WTC11 (cell line): ENCODE results near the gene DDIAS. TPM values are rescaled to one million over a fixed set of nuclear protein-coding genes. Genes with fewer than 3 reads are reported as not detected.
"Not testable (repeated sequence)": the region's sequence is repeated elsewhere in the genome, so short reads cannot be mapped to it uniquely, and the experiment has no call there.

ENCODE experiments used
- ATAC-seq: fragments of 200-7000 bp; cut with Tn5 transposase; 2 replicates; pipeline ENCODE4 v1.10.0; 2021; ENCODE audit warnings: mild to moderate bottlenecking, moderate library complexity
- CTCF ChIA-PET: fragments of 300-600 bp; sonication (Branson Sonifier 250); formaldehyde crosslinking; loops from one replicate; lab custom pipeline; 2021; ENCODE audit warnings: antibody characterized with exemption; lab: Charles Lee
- POLR2A ChIA-PET: fragments of 350-600 bp; sonication (Branson Sonifier 250); formaldehyde crosslinking; loops from one replicate; lab custom pipeline; 2021; ENCODE audit warnings: antibody characterized with exemption; lab: Charles Lee
- DNase-seq: peaks from one replicate; pipeline ENCODE4 v3.0.0; 2021; ENCODE audit warnings: low spot score
- H3K27ac Mint-ChIP-seq: 2 replicates; pipeline ENCODE4 v1.8.0; 2021; ENCODE audit warnings: mixed read lengths
- H3K27me3 Mint-ChIP-seq: 2 replicates; pipeline ENCODE4 v1.8.0; 2021; ENCODE audit warnings: low read depth, mild to moderate bottlenecking, moderate library complexity, mixed read lengths
- H3K36me3 Mint-ChIP-seq: 2 replicates; pipeline ENCODE4 v1.8.0; 2021; ENCODE audit warnings: mixed read lengths
- H3K4me1 Mint-ChIP-seq: 2 replicates; pipeline ENCODE4 v1.8.0; 2022; ENCODE audit warnings: mixed read lengths
- H3K4me3 Mint-ChIP-seq: 2 replicates; pipeline ENCODE4 v1.8.0; 2021; ENCODE audit warnings: mild to moderate bottlenecking, moderate library complexity, mixed read lengths
- H3K9me3 Mint-ChIP-seq: 2 replicates; pipeline ENCODE4 v1.8.0; 2021; ENCODE audit warnings: mixed read lengths
- AFF4 ChIP-seq: sonication (generic); formaldehyde crosslinking; IDR thresholded peaks from 2 replicates; pipeline ENCODE4 v1.8.1; 2023; ENCODE audit warnings: mild to moderate bottlenecking, missing genetic modification reagents, borderline replicate concordance
- CREB1 ChIP-seq: sonication (generic); formaldehyde crosslinking; IDR thresholded peaks from 2 replicates; pipeline ENCODE4 v1.8.0; 2023; ENCODE audit warnings: mild to moderate bottlenecking, missing genetic modification reagents
- ELF4 ChIP-seq: sonication (generic); formaldehyde crosslinking; IDR thresholded peaks from 2 replicates; pipeline ENCODE4 v1.8.1; 2022; ENCODE audit warnings: low read depth, mild to moderate bottlenecking, moderate library complexity, missing genetic modification reagents
- MLX ChIP-seq: sonication (generic); formaldehyde crosslinking; IDR thresholded peaks from 2 replicates; pipeline ENCODE4 v1.8.1; 2023; ENCODE audit warnings: mild to moderate bottlenecking, missing genetic modification reagents, moderate library complexity
- MXD4 ChIP-seq: fragments of 250-450 bp; sonication (Bioruptor Pico); IDR thresholded peaks from 2 replicates; pipeline ENCODE4 v1.8.0; 2021; ENCODE audit warnings: mild to moderate bottlenecking, moderate library complexity, borderline replicate concordance
- MYBL2 ChIP-seq: sonication (generic); formaldehyde crosslinking; IDR thresholded peaks from 2 replicates; pipeline ENCODE4 v1.8.1; 2023; ENCODE audit warnings: mild to moderate bottlenecking, moderate library complexity, missing genetic modification reagents
- NFYB ChIP-seq: sonication (generic); formaldehyde crosslinking; conservative IDR thresholded peaks from 2 replicates; pipeline ENCODE4 v1.8.0; 2022; ENCODE audit warnings: low read depth, missing genetic modification reagents
- PRDM15 ChIP-seq: sonication (generic); formaldehyde crosslinking; IDR thresholded peaks from 2 replicates; pipeline ENCODE4 v1.8.0; 2022; ENCODE audit warnings: missing genetic modification reagents
- PRRX2 ChIP-seq: fragments of 250-450 bp; sonication (Bioruptor Pico); IDR thresholded peaks from 2 replicates; pipeline ENCODE4 v1.8.0; 2021; ENCODE audit warnings: mild to moderate bottlenecking
- SMAD4 ChIP-seq: sonication (generic); formaldehyde crosslinking; IDR thresholded peaks from 2 replicates; pipeline ENCODE4 v1.8.0; 2022; ENCODE audit warnings: mild to moderate bottlenecking, missing genetic modification reagents
- TCF7 ChIP-seq: sonication (generic); formaldehyde crosslinking; IDR thresholded peaks from 2 replicates; pipeline ENCODE4 v1.8.0; 2022; ENCODE audit warnings: mild to moderate bottlenecking, low read depth, missing genetic modification reagents, moderate library complexity
- TP53 ChIP-seq: sonication (generic); formaldehyde crosslinking; IDR thresholded peaks from 2 replicates; pipeline ENCODE4 v1.8.1; 2023; ENCODE audit warnings: mild to moderate bottlenecking, missing genetic modification reagents
- ZNF121 ChIP-seq: sonication (generic); formaldehyde crosslinking; IDR thresholded peaks from 2 replicates; pipeline ENCODE4 v1.8.0; 2023; ENCODE audit warnings: missing genetic modification reagents
- ZNF263 ChIP-seq: sonication (generic); formaldehyde crosslinking; IDR thresholded peaks from 2 replicates; pipeline ENCODE4 v1.8.1; 2022; ENCODE audit warnings: low read depth, mild to moderate bottlenecking, moderate library complexity, missing genetic modification reagents
- total RNA-seq: library from RNA; stranded (reverse); gene quantifications from 3 replicates; pipeline ENCODE4 v1.2.3, GENCODE V29; 2021
- TF ChIP-seq, protein P1 (sequence below): fragments of 200-600 bp; IDR thresholded peaks from 2 replicates; pipeline ENCODE4 v1.8.0; 2022; ENCODE audit warnings: antibody characterized with exemption
- TF ChIP-seq, protein P2 (sequence below): fragments of 250-450 bp; sonication (Bioruptor Pico); IDR thresholded peaks from 2 replicates; pipeline ENCODE4 v1.8.0; 2021; ENCODE audit warnings: mild to moderate bottlenecking
- TF ChIP-seq, protein P3 (sequence below): sonication (generic); formaldehyde crosslinking; IDR thresholded peaks from 2 replicates; pipeline ENCODE4 v1.8.1; 2022; ENCODE audit warnings: low read depth, missing genetic modification reagents, borderline replicate concordance

The DDIAS gene
- total RNA-seq, 1 experiment from 2014 or later = 28.7 TPM

DNA sequence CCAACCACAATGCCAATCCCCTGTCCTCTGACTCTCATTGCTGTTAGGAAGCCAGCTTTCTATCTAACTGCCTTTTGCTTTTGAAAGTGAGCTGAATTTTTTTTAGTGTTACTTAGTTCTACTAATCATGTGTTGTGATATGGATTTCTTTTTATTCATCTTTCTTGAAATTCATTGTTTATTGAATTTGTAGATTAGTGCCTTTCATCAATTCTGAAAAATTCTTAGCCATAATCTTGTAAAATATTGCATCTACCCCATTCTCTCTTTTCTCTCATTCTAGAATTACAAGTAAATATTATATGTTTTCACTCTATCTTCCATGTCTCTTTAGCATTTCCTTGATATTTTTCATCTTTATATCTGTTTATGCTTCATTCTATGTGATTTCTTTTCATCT is 47.8 kb downstream of the DDIAS start:
- TF ChIP-seq CREB1 (CRISPR knock-in tag) (no peak), TP53 (CRISPR knock-in tag) (no peak), MXD4 (CRISPR knock-in tag) (no peak), MLX (CRISPR knock-in tag) (no peak), MYBL2 (CRISPR knock-in tag) (no peak), PRRX2 (CRISPR knock-in tag) (no peak), PRDM15 (CRISPR knock-in tag) (no peak), ZNF263 (CRISPR knock-in tag) (no peak), SMAD4 (CRISPR knock-in tag) (no peak), ELF4 (no peak), AFF4 (CRISPR knock-in tag) (no peak), NFYB (no peak), TCF7 (no peak), ZNF121 (CRISPR knock-in tag) (no peak)
- TF ChIP-seq, protein P1, sequence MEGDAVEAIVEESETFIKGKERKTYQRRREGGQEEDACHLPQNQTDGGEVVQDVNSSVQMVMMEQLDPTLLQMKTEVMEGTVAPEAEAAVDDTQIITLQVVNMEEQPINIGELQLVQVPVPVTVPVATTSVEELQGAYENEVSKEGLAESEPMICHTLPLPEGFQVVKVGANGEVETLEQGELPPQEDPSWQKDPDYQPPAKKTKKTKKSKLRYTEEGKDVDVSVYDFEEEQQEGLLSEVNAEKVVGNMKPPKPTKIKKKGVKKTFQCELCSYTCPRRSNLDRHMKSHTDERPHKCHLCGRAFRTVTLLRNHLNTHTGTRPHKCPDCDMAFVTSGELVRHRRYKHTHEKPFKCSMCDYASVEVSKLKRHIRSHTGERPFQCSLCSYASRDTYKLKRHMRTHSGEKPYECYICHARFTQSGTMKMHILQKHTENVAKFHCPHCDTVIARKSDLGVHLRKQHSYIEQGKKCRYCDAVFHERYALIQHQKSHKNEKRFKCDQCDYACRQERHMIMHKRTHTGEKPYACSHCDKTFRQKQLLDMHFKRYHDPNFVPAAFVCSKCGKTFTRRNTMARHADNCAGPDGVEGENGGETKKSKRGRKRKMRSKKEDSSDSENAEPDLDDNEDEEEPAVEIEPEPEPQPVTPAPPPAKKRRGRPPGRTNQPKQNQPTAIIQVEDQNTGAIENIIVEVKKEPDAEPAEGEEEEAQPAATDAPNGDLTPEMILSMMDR = no peak
- TF ChIP-seq, protein P2, sequence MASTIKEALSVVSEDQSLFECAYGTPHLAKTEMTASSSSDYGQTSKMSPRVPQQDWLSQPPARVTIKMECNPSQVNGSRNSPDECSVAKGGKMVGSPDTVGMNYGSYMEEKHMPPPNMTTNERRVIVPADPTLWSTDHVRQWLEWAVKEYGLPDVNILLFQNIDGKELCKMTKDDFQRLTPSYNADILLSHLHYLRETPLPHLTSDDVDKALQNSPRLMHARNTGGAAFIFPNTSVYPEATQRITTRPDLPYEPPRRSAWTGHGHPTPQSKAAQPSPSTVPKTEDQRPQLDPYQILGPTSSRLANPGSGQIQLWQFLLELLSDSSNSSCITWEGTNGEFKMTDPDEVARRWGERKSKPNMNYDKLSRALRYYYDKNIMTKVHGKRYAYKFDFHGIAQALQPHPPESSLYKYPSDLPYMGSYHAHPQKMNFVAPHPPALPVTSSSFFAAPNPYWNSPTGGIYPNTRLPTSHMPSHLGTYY (CRISPR knock-in tag) = no peak
- TF ChIP-seq, protein P3, sequence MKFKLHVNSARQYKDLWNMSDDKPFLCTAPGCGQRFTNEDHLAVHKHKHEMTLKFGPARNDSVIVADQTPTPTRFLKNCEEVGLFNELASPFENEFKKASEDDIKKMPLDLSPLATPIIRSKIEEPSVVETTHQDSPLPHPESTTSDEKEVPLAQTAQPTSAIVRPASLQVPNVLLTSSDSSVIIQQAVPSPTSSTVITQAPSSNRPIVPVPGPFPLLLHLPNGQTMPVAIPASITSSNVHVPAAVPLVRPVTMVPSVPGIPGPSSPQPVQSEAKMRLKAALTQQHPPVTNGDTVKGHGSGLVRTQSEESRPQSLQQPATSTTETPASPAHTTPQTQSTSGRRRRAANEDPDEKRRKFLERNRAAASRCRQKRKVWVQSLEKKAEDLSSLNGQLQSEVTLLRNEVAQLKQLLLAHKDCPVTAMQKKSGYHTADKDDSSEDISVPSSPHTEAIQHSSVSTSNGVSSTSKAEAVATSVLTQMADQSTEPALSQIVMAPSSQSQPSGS (CRISPR knock-in tag) = no peak
- TF ChIP-seq, all 79 proteins: peak for 0
- no peak overlapping the region for H3K4me3 Mint-ChIP-seq
- POLR2A ChIA-PET = no interaction called here
- H3K27me3 Mint-ChIP-seq = peaks cover 10% of the 10 kb centered on the region
- H3K4me1 Mint-ChIP-seq = peaks cover 3% of the 10 kb centered on the region; the same call in 1 of the 2 replicates
- DNase-seq (no peak), ATAC-seq (no peak)
- H3K36me3 Mint-ChIP-seq = peaks cover 13% of the 10 kb centered on the region
- peaks cover 33% of the 10 kb centered on the region for H3K9me3 Mint-ChIP-seq
- no peak overlapping the region for H3K27ac Mint-ChIP-seq
- CTCF ChIA-PET = no interaction called here

- not testable (repeated sequence) for H3K27ac Mint-ChIP-seq, DNase-seq
Observed at GRCh38 chr11:82950502-82950901, 49.0 kb downstream of the DDIAS start.

More at GRCh38 chr11:82950502-82950901, 49.0 kb downstream of the DDIAS start:
- CTCF ChIA-PET, POLR2A ChIA-PET, H3K4me1 Mint-ChIP-seq, ATAC-seq, H3K4me3 Mint-ChIP-seq: not testable (repeated sequence)
- Mint-ChIP-seq H3K36me3 (peaks cover 23% of the 10 kb centered on the region), H3K9me3 (peaks cover 36% of the 10 kb centered on the region), H3K27me3 (peaks cover 13% of the 10 kb centered on the region)
